ENCODE measurements around the gene ELOVL6. TPM values are rescaled to one million over a fixed set of nuclear protein-coding genes. Genes with fewer than 3 reads are reported as not detected.
A peak's percentile ranks its signal among the peaks of the same experiment; 100 is the strongest.

ELOVL6 gene
- total and polyA plus RNA-seq, 8 donors = 8.8 to 43.0 (median 12.5) TPM

- Histone ChIP-seq H3K27me3 (no peaks in the 10 kb centered on the region), H3K4me1 (no peaks in the 10 kb centered on the region), H3K36me3 (no peaks in the 10 kb centered on the region), H3K4me3 (no peak overlapping the region), H3K9me3 (no peaks in the 10 kb centered on the region), H3K27ac (no peak overlapping the region)
- DNase-seq (no peak), ATAC-seq (no peak)
- intact Hi-C loops (cut with DNase I) = no loop called here
- no peak for TF ChIP-seq CTCF (IDR thresholded peaks at IDR 0.05)
Measured at GRCh38 chr4:110064295-110064694, 134.1 kb downstream of the ELOVL6 start.

GRCh38 chr4:110062166-110062565, 136.2 kb downstream of the ELOVL6 start:
- no peaks in the 10 kb centered on the region for H3K36me3 ChIP-seq
- no peaks in the 10 kb centered on the region for H3K27me3 ChIP-seq
- no peak for DNase-seq
- no peak for ATAC-seq
- no peak for TF ChIP-seq CTCF (IDR thresholded peaks at IDR 0.05)
- intact Hi-C loops (cut with DNase I) = no loop called here
- no peaks in the 10 kb centered on the region for H3K9me3 ChIP-seq
- H3K4me3 ChIP-seq = no peak overlapping the region
- H3K4me1 ChIP-seq = peaks cover 0 to 5% of the 10 kb centered on the region in 2 donors
- H3K27ac ChIP-seq = no peak overlapping the region

- Histone ChIP-seq H3K27me3 (no peaks in the 10 kb centered on the region), H3K9me3 (no peaks in the 10 kb centered on the region), H3K4me1 (peaks cover 0 to 5% of the 10 kb centered on the region in 2 donors), H3K4me3 (no peak overlapping the region), H3K36me3 (no peaks in the 10 kb centered on the region), H3K27ac (no peak overlapping the region)
- intact Hi-C loops (cut with DNase I) = no loop called here
- no peak for DNase-seq
- no peak for ATAC-seq
- TF ChIP-seq CTCF (IDR thresholded peaks at IDR 0.05) = no peak
Measured at GRCh38 chr4:110061076-110061475, 137.3 kb downstream of the ELOVL6 start.

DNA sequence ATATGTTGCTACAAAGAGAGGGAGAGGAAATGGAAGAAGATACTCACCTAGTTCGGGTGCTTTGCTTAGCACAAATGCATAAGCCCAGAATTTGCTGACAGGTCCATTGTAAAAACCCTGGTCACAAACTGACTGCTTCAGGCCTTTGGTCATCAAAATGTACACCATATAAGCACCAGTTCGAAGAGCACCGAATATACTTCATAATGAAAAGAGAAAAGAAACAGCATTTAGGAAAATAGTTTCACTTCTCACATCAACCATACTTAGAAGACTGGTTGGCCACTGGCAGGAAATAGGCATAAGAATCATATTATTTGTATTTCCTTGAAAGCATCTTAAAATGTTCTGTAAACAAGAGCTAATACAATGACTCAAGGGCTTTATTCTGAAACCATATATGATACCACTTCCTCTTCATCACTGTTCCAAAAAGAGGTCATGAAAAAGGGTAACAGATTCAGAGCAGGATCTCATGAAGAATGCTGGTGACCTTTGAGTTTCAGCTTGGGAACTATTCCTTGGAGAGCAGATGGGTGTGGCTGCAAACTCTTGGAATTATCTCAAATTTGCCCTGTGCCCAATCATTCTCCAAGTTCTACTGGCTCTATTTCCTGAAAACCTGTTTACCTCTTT, 138.7 kb downstream of the ELOVL6 start:
- no peak for DNase-seq
- ATAC-seq = peak; percentile 39
- intact Hi-C loops (cut with DNase I) = no loop called here
- Histone ChIP-seq H3K27ac (no peak overlapping the region), H3K4me1 (peaks cover 0 to 5% of the 10 kb centered on the region in 2 donors), H3K4me3 (no peak overlapping the region), H3K27me3 (no peaks in the 10 kb centered on the region), H3K36me3 (no peaks in the 10 kb centered on the region), H3K9me3 (no peaks in the 10 kb centered on the region)
- TF ChIP-seq CTCF (IDR thresholded peaks at IDR 0.05) = no peak

- ATAC-seq (peak; percentile 67), DNase-seq (no peak)
- no peaks in the 10 kb centered on the region for H3K9me3 ChIP-seq
- intact Hi-C loops (cut with DNase I) = no loop called here
- no peaks in the 10 kb centered on the region for H3K36me3 ChIP-seq
- peaks cover 0 to 5% of the 10 kb centered on the region in 2 donors for H3K4me1 ChIP-seq
- H3K27ac ChIP-seq = no peak overlapping the region
- no peak for TF ChIP-seq CTCF (IDR thresholded peaks at IDR 0.05)
- H3K27me3 ChIP-seq = no peaks in the 10 kb centered on the region
- no peak overlapping the region for H3K4me3 ChIP-seq
Measured at GRCh38 chr4:110058677-110059076, 139.7 kb downstream of the ELOVL6 start.
